GM12873 (cell line): ENCODE measurements around the gene AFF3.

Experiments
- TF ChIP-seq, protein P1 (sequence below): IDR thresholded peaks from 2 replicates; pipeline ENCODE4 v1.5.1; 2012; ENCODE audit warnings: low read depth, mild to moderate bottlenecking, moderate library complexity, low read length, control low read depth; ENCODE audit not compliant: insufficient read depth; ENCODE audit errors: missing control alignments

Gene AFF3

DNA sequence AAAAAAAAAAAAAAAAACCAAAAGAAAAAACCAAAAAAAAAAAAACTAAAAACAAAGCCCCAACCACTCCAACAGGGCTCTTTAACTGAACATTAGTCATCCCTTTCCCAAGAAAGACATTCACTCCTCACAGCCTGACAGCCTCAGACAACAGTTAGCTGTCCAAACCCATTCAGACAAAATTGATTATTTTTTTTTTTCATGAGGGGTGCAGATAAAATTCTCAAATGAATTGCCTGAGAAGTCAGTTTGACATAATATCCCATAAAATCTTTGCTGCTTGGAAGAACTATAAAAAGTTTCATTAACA, 446.5 kb downstream of the AFF3 start:
- TF ChIP-seq, protein P1, sequence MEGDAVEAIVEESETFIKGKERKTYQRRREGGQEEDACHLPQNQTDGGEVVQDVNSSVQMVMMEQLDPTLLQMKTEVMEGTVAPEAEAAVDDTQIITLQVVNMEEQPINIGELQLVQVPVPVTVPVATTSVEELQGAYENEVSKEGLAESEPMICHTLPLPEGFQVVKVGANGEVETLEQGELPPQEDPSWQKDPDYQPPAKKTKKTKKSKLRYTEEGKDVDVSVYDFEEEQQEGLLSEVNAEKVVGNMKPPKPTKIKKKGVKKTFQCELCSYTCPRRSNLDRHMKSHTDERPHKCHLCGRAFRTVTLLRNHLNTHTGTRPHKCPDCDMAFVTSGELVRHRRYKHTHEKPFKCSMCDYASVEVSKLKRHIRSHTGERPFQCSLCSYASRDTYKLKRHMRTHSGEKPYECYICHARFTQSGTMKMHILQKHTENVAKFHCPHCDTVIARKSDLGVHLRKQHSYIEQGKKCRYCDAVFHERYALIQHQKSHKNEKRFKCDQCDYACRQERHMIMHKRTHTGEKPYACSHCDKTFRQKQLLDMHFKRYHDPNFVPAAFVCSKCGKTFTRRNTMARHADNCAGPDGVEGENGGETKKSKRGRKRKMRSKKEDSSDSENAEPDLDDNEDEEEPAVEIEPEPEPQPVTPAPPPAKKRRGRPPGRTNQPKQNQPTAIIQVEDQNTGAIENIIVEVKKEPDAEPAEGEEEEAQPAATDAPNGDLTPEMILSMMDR: no peak

- TF ChIP-seq, protein P1: no peak
Observed at GRCh38 chr2:99695130-99695943, 447.1 kb downstream of the AFF3 start.

- TF ChIP-seq, protein P1: no peak
Observed at GRCh38 chr2:99694331-99694730, 448.1 kb downstream of the AFF3 start.

DNA sequence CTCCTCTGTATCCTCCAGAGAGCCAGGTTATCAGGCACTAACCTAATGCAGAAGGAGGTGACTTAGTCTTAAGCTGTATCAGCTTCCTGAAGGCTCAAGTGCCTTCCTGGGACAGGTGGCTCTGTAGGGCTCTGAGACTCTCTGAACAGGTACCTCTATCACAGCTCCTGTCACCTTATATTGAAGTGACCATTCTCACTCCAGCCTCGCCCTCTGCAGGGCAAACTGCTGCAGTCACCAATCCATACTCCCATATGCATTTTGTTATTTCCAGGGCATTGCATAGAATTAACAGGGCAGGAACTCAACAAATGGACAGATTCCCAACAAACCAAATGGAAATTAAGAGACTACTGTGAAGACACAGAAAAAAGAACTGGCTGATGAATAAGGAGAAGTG, 449.6 kb downstream of the AFF3 start:
- TF ChIP-seq, protein P1: peak; percentile 15

DNA sequence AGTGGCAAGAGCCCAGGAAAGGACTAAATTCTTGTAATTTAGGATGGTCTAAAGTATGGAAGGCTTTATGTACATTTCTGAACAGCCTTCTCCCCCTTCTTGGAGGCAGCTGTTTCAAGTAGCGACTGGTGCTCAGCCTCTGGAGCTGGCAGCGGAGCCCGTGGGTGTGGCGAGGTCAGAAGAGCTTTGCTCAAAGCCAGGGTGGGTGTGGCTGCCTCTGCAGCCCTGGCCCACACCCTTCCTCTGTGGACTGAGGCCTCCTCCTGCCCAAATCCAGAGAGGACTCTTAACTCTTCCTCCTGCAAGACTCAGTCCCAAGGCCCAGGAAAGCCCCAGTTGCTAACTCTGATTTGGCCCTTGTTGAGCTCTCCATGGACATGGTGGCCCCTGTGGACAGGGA, 450.5 kb downstream of the AFF3 start:
- TF ChIP-seq, protein P1: no peak

DNA sequence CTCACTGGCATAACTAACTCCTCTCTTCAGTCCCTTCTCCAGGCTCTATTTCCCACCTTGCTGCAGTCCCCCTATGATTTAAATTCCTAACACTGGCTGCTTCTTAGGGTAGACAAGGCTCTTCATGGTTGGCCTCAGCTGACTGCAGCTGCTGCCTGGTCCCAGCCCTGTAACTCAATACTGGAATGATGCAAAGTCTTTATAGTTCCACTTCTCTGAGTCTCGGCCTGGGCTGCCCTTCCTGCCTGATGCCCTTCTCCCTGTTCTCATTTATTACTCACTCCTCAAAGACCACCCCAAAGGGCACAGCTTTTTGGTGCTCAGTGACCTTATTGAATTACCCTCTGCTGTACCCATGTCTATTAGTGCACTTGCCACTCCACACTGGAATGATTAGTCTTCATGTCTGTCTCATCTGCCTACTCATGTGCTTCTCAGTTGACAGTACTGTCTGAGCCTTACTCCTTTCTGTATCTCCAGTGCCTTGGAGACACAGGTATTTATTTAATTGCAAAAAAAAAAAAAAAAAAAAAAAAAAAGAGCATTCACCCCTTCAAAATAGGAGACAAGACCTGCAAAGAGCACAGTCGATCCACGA, 453.1 kb downstream of the AFF3 start:
- TF ChIP-seq, protein P1: no peak

- TF ChIP-seq, protein P1: no peak
Observed at GRCh38 chr2:99688699-99689098, 453.7 kb downstream of the AFF3 start.
